NCI-H460 (cell line): ENCODE measurements around the gene TENM4. TPM values are rescaled to one million over a fixed set of nuclear protein-coding genes. Genes with fewer than 3 reads are reported as not detected.

Source experiments
- DNase-seq: peaks from one replicate; pipeline ENCODE4 v3.0.0-alpha.2; 2016; ENCODE audit warnings: low read depth; ENCODE audit errors: extremely low read depth
- total RNA-seq: library from RNA; depleted of rRNA; stranded (reverse); fragments of >200 nt; shearing (Covaris generic); gene quantifications from 2 replicates; pipeline ENCODE4 v1.2.3, GENCODE V29; 2014

Gene TENM4
- total RNA-seq, 1 experiment from 2014 or later: not detected

GRCh38 chr11:78957476-78958245 is 483.2 kb downstream of the TENM4 start:
- DNase-seq: no peak

GRCh38 chr11:78954696-78955095 is 486.1 kb downstream of the TENM4 start:
- no peak for DNase-seq

GRCh38 chr11:78954261-78954660 is 486.6 kb downstream of the TENM4 start:
- DNase-seq: no peak

- DNase-seq: no peak
These were observed 487.9 kb downstream of the TENM4 start for GRCh38 chr11:78952890-78953289.

GRCh38 chr11:78952175-78952574 is 488.7 kb downstream of the TENM4 start:
- no peak for DNase-seq

GRCh38 chr11:78949976-78950690 is 490.7 kb downstream of the TENM4 start:
- no peak for DNase-seq

- DNase-seq: no peak
These were observed 493.6 kb downstream of the TENM4 start for GRCh38 chr11:78946945-78947902.

- no peak for DNase-seq
These were observed 497.0 kb downstream of the TENM4 start for GRCh38 chr11:78943841-78944240.

- no peak for DNase-seq
These were observed 497.7 kb downstream of the TENM4 start for GRCh38 chr11:78943154-78943553.

GRCh38 chr11:78941226-78941851 is 499.5 kb downstream of the TENM4 start:
- DNase-seq: no peak

- no peak for DNase-seq
These were observed 500.2 kb downstream of the TENM4 start for GRCh38 chr11:78940500-78941225.

- DNase-seq: no peak
These were observed 501.9 kb downstream of the TENM4 start for GRCh38 chr11:78938971-78939370.

- DNase-seq: no peak
These were observed 502.8 kb downstream of the TENM4 start for GRCh38 chr11:78938036-78938435.

- DNase-seq: no peak
These were observed 505.3 kb downstream of the TENM4 start for GRCh38 chr11:78935398-78936068.

GRCh38 chr11:78933350-78933749 is 507.5 kb downstream of the TENM4 start:
- DNase-seq: no peak

GRCh38 chr11:78932757-78933156 is 508.1 kb downstream of the TENM4 start:
- no peak for DNase-seq

GRCh38 chr11:78931891-78932290 is 508.9 kb downstream of the TENM4 start:
- no peak for DNase-seq

- DNase-seq: no peak
These were observed 509.9 kb downstream of the TENM4 start for GRCh38 chr11:78930810-78931523.

GRCh38 chr11:78929906-78930220 is 511.0 kb downstream of the TENM4 start:
- DNase-seq: no peak
